ENCODE data around the gene CLEC18C. TPM values are rescaled to one million over a fixed set of nuclear protein-coding genes. Genes with fewer than 3 reads are reported as not detected.
A peak's percentile ranks its signal among the peaks of the same experiment; 100 is the strongest.
"Not testable (repeated sequence)": the region's sequence is repeated elsewhere in the genome, so short reads cannot be mapped to it uniquely, and the experiment has no call there.

Gene CLEC18C
- polyA plus RNA-seq, 1 donor, result 0.69 TPM

DNA sequence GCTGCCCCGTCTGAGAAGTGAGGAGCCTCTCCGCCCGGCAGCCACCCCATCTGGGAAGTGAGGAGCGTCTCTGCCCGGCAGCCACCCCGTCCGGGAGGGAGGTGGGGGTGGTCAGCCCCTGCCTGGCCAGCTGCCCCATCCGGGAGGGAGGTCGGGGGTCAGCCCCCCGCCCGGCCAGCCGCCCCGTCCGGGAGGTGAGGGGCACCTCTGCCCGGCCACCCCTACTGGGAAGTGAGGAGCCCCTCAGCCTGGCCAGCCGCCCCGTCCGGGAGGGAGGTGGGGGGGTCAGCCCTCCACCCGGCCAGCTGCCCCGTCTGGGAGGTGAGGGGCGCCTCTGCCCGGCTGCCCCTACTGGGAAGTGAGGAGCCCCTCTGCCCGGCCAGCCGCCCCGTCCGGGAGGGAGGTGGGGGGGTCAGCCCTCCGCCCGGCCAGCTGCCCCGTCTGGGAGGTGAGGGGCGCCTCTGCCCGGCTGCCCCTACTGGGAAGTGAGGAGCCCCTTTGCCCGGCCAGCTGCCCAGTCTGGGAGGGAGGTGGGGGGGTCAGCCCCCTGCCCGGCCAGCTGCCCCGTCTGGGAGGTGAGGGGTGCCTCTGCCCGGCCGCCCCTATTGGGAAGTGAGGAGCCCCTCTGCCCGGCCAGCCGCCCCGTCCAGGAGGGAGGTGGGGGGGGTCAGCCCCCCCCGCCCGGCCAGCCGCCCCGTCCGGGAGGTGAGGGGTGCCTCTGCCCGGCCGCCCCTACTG, 31.2 kb downstream of the CLEC18C start:
- not testable (repeated sequence) for H3K27ac ChIP-seq (ENCODE audit: low read length); H3K27me3 ChIP-seq (ENCODE audit: control insufficient read depth, insufficient read depth, low read length); H3K4me1 ChIP-seq (ENCODE audit: control insufficient read depth, insufficient read depth, low read length); DNase-seq; H3K4me3 ChIP-seq (ENCODE audit: low read length); H3K36me3 ChIP-seq (ENCODE audit: control insufficient read depth, insufficient read depth, low read length); H3K9me3 ChIP-seq (ENCODE audit: control insufficient read depth, low read depth, low read length)
- no CpG with 5 or more reads among the region's 46 CpGs for WGBS (ENCODE audit: insufficient coverage, low lambda C conversion rate)

DNA sequence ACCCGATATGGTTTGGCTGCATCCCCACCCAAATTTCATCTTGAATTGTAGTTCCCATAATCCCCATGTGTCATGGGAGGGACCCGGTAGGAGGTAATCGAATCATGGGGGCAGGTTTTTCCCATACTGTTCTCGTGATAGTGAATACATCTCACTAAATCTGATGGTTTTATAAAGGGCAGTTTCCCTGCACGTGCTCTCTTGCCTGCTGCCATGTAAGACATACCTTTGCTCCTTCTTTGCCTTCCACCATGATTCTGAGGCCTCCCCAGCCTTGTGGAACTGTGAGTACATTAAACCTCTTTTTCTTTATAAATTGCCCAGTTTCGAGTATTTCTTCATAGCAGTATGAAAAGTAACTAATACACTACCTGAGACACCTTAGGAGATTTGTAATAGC, 32.8 kb downstream of the CLEC18C start:
- not testable (repeated sequence) for H3K27me3 ChIP-seq (ENCODE audit: control insufficient read depth, insufficient read depth, low read length); H3K4me3 ChIP-seq (ENCODE audit: low read length); H3K4me1 ChIP-seq (ENCODE audit: control insufficient read depth, insufficient read depth, low read length); DNase-seq; H3K27ac ChIP-seq (ENCODE audit: low read length); H3K36me3 ChIP-seq (ENCODE audit: control insufficient read depth, insufficient read depth, low read length); H3K9me3 ChIP-seq (ENCODE audit: control insufficient read depth, low read depth, low read length)
- WGBS (ENCODE audit: insufficient coverage, low lambda C conversion rate), result no CpG with 5 or more reads among the region's 6 CpGs

DNA sequence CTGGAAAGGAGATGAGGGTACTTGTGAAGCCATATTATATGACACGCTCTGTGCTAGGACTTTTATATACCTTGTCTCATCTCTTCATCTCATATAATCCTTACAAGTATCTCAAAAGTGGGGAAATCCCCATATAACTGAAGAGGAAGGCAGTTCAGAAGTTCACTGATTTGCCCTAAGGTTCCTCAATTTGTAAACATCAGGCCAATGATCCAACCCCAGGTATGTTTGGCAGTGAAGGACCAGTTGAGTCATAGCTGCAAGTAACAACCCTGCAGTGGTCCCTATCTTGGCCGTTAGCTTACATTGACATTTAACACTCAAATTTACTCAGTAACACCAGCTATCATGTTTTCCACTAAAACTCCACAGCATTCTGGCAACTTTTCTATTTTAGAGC, 45.0 kb downstream of the CLEC18C start:
- not testable (repeated sequence) for H3K27ac ChIP-seq (ENCODE audit: low read length); H3K9me3 ChIP-seq (ENCODE audit: control insufficient read depth, low read depth, low read length); DNase-seq; H3K36me3 ChIP-seq (ENCODE audit: control insufficient read depth, insufficient read depth, low read length); H3K4me3 ChIP-seq (ENCODE audit: low read length); H3K4me1 ChIP-seq (ENCODE audit: control insufficient read depth, insufficient read depth, low read length); H3K27me3 ChIP-seq (ENCODE audit: control insufficient read depth, insufficient read depth, low read length)
- WGBS (ENCODE audit: insufficient coverage, low lambda C conversion rate), result no CpG with 5 or more reads among the region's 2 CpGs

DNA sequence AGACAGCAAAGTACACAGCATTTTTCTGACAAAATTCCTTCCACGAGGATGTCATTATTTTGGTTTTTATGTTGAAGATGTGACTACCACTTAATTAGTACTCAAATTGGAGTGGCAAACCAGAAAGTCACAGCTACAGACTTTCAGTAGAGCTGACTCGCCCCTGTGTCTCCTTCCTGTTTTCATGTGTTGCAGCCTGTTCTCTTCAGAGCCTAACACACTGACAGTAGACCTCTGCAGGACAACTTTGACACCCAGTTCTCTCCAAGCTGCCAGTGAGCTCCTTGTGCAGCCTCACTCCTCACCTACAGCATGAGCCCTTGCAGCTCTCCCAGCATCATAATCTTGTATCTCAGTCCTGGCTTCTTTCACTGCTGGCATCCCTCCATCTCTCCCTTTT, 49.0 kb downstream of the CLEC18C start:
- not testable (repeated sequence) for H3K9me3 ChIP-seq (ENCODE audit: control insufficient read depth, low read depth, low read length); DNase-seq; H3K27ac ChIP-seq (ENCODE audit: low read length); H3K4me3 ChIP-seq (ENCODE audit: low read length); H3K4me1 ChIP-seq (ENCODE audit: control insufficient read depth, insufficient read depth, low read length); H3K27me3 ChIP-seq (ENCODE audit: control insufficient read depth, insufficient read depth, low read length); H3K36me3 ChIP-seq (ENCODE audit: control insufficient read depth, insufficient read depth, low read length)
- WGBS (ENCODE audit: insufficient coverage, low lambda C conversion rate), result no CpG with 5 or more reads among the region's 2 CpGs

DNA sequence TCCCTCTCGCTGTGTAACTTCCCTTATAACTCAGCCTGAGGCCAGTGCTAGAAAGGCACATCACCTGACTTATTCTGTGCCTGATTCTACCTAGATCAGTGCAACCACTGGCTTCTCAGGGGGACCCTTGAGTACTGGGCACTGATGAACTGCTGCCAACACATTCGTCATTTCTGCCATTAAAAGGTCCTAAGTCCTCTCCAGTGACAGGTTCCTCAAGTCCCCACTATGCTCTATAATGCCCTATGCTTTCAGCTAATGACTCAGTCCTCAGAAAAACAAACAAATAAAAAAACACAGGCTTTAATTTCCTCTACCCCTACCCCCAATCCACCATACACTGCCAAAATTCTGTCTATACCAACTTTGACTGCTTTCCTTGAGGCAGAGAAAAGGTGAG, 49.6 kb downstream of the CLEC18C start:
- H3K27me3 ChIP-seq (ENCODE audit: control insufficient read depth, insufficient read depth, low read length); H3K4me1 ChIP-seq (ENCODE audit: control insufficient read depth, insufficient read depth, low read length); H3K36me3 ChIP-seq (ENCODE audit: control insufficient read depth, insufficient read depth, low read length); H3K9me3 ChIP-seq (ENCODE audit: control insufficient read depth, low read depth, low read length); H3K4me3 ChIP-seq (ENCODE audit: low read length): not testable (repeated sequence)
- peak; percentile 10 to 59 for DNase-seq
- peak overlapping the region; percentile 31 for H3K27ac ChIP-seq (ENCODE audit: low read length)
- no CpG with 5 or more reads among the region's 2 CpGs for WGBS (ENCODE audit: insufficient coverage, low lambda C conversion rate)

DNA sequence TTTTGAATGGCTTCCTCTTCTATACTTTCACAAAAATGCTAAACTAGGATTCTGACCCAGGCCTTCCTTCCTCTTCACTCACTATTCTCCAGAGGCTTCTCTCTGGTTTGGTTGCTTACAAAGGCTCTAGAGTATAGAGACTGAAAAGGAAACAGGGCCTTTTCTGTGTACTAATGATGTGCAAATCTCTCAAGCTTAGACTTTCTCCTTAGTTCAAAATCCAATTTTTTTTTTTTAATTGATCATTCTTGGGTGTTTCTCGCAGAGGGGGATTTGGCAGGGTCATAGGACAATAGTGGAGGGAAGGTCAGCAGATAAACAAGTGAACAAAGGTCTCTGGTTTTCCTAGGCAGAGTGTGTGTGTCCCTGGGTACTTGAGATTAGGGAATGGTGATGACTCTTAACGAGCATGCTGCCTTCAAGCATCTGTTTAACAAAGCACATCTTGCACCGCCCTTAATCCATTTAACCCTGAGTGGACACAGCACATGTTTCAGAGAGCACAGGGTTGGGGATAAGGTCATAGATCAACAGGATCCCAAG, 50.5 kb downstream of the CLEC18C start:
- H3K4me1 ChIP-seq (ENCODE audit: control insufficient read depth, insufficient read depth, low read length); H3K27me3 ChIP-seq (ENCODE audit: control insufficient read depth, insufficient read depth, low read length); H3K4me3 ChIP-seq (ENCODE audit: low read length); H3K9me3 ChIP-seq (ENCODE audit: control insufficient read depth, low read depth, low read length); H3K36me3 ChIP-seq (ENCODE audit: control insufficient read depth, insufficient read depth, low read length): not testable (repeated sequence)
- peak overlapping the region; percentile 2 for H3K27ac ChIP-seq (ENCODE audit: low read length)
- no CpG with 5 or more reads among the region's 3 CpGs for WGBS (ENCODE audit: insufficient coverage, low lambda C conversion rate)
- peak in 1 of 2 donors; percentile 52 for DNase-seq

DNA sequence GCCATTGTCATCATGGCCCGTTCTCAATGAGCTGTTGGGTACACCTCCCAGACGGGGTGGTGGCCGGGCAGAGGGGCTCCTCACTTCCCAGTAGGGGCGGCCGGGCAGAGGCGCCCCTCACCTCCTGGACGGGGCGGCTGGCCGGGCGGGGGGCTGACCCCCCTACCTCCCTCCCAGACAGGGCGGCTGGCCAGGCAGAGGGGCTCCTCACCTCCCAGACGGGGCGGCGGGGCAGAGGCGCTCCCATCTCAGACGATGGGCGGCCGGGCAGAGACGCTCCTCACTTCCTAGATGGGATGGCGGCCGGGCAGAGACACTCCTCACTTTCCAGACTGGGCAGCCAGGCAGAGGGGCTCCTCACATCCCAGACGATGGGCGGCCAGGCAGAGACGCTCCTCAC, 51.1 kb downstream of the CLEC18C start:
- no CpG with 5 or more reads among the region's 24 CpGs for WGBS (ENCODE audit: insufficient coverage, low lambda C conversion rate)
- H3K4me1 ChIP-seq (ENCODE audit: control insufficient read depth, insufficient read depth, low read length); H3K27ac ChIP-seq (ENCODE audit: low read length); H3K4me3 ChIP-seq (ENCODE audit: low read length); DNase-seq; H3K9me3 ChIP-seq (ENCODE audit: control insufficient read depth, low read depth, low read length); H3K27me3 ChIP-seq (ENCODE audit: control insufficient read depth, insufficient read depth, low read length); H3K36me3 ChIP-seq (ENCODE audit: control insufficient read depth, insufficient read depth, low read length): not testable (repeated sequence)

DNA sequence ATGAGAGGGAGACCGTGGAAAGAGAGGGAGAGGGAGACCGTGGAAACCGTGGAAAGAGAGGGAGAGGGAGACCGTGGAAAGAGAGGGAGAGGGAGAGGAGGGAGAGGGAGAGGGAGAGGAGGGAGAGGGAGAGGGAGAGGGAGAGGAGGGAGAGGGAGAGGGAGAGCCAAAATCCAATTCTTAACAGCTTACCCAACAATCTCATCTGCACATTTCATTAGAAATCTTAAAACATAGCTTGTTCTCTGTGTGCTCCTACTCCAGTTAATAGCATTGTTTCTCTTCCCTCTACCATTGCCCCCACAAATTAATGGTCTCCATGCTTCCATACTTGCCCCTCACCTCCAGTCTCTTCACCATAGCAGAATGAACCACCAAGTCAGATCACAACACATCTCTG, 51.8 kb downstream of the CLEC18C start:
- H3K4me1 ChIP-seq (ENCODE audit: control insufficient read depth, insufficient read depth, low read length); H3K27me3 ChIP-seq (ENCODE audit: control insufficient read depth, insufficient read depth, low read length); H3K27ac ChIP-seq (ENCODE audit: low read length); H3K36me3 ChIP-seq (ENCODE audit: control insufficient read depth, insufficient read depth, low read length); H3K4me3 ChIP-seq (ENCODE audit: low read length); DNase-seq; H3K9me3 ChIP-seq (ENCODE audit: control insufficient read depth, low read depth, low read length): not testable (repeated sequence)
- WGBS (ENCODE audit: insufficient coverage, low lambda C conversion rate), result no CpG with 5 or more reads among the region's 4 CpGs

DNA sequence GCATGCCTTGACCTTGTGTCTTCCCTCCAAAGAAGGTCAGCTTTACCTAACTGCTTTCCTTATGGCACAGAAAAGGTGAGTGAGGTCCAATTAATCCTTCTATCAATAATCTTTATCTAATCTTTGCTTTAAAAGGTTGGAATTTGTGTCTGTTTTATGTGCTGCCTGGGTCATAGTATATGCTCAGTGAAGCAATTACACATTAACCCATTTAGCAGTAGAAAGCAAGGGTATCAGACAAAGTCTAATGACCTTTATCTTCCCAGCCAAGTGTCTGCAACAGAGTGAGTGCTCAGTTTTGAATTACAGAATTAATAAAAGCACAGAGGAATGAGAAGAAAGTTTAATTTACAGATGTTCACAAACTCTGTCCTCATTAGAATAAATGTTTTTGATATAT, 52.4 kb downstream of the CLEC18C start:
- not testable (repeated sequence) for H3K27ac ChIP-seq (ENCODE audit: low read length); H3K4me1 ChIP-seq (ENCODE audit: control insufficient read depth, insufficient read depth, low read length); H3K9me3 ChIP-seq (ENCODE audit: control insufficient read depth, low read depth, low read length); H3K27me3 ChIP-seq (ENCODE audit: control insufficient read depth, insufficient read depth, low read length); H3K4me3 ChIP-seq (ENCODE audit: low read length); H3K36me3 ChIP-seq (ENCODE audit: control insufficient read depth, insufficient read depth, low read length)
- peak in 1 of 2 donors; percentile 4 for DNase-seq

DNA sequence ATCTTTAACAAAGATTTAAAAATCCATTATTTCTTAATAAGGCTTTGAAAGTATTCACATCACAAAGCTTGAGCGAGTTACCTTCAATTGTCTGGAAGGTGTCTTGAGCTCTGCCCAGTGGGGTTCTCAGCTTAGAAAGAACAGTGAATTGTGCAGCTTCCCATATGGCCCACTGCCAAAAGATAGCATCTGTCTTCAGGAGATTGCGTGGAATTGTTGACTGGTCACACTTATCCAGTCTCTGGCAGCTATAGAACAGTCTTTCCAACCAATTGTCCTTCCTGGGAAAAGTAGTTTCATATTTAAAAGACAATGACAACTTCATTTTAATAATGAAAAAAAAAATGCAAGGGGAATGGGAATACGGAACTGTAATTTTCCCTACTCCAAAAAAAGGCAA, 58.2 kb downstream of the CLEC18C start:
- not testable (repeated sequence) for H3K27me3 ChIP-seq (ENCODE audit: control insufficient read depth, insufficient read depth, low read length); H3K36me3 ChIP-seq (ENCODE audit: control insufficient read depth, insufficient read depth, low read length); H3K9me3 ChIP-seq (ENCODE audit: control insufficient read depth, low read depth, low read length); H3K4me1 ChIP-seq (ENCODE audit: control insufficient read depth, insufficient read depth, low read length); H3K27ac ChIP-seq (ENCODE audit: low read length); H3K4me3 ChIP-seq (ENCODE audit: low read length); DNase-seq
- WGBS (ENCODE audit: insufficient coverage, low lambda C conversion rate), result no CpG with 5 or more reads among the region's 3 CpGs

Measured in large intestine (tissue), 3 donors.